GM18511 (cell line): ENCODE results near the gene METTL13.

Experiments
- ATAC-seq: cut with Tn5 transposase; IDR thresholded peaks from one replicate; pipeline ENCODE4 v1.9.1; 2021; ENCODE audit warnings: mild to moderate bottlenecking, moderate library complexity; ENCODE audit not compliant: unreplicated experiment

METTL13 gene

GRCh38 chr1:171781176-171781875 lies at the start of gene METTL13:
TSS of gene METTL13 (plus strand) at chr1:171781660. CDS start at chr1:171781968, 308 bp downstream.
- ATAC-seq, result peak; percentile 98

- ATAC-seq, result no peak
These were observed 45.3 kb upstream of the METTL13 start for GRCh38 chr1:171736196-171736595.

GRCh38 chr1:171738911-171739310 lies 42.5 kb upstream of the METTL13 start:
- ATAC-seq, result no peak

- ATAC-seq, result no peak
These were observed 41.8 kb upstream of the METTL13 start for GRCh38 chr1:171739656-171740055.

- ATAC-seq, result no peak
These were observed 41.0 kb upstream of the METTL13 start for GRCh38 chr1:171740356-171740863.

GRCh38 chr1:171740987-171741871 lies 40.2 kb upstream of the METTL13 start:
- peak; percentile 32 for ATAC-seq

GRCh38 chr1:171741872-171742576 lies 39.4 kb upstream of the METTL13 start, which contains the start of gene VAMP4:
TSS of gene VAMP4 (minus strand) at chr1:171742065. CDS start at chr1:171738414, 3,651 bp downstream.
- peak; percentile 93 for ATAC-seq

- ATAC-seq, result peak; percentile 17
These were observed 38.9 kb upstream of the METTL13 start for GRCh38 chr1:171742577-171742922.

- no peak for ATAC-seq
These were observed 38.2 kb upstream of the METTL13 start for GRCh38 chr1:171743081-171743870.

- no peak for ATAC-seq
These were observed 36.5 kb upstream of the METTL13 start for GRCh38 chr1:171744986-171745385.

- no peak for ATAC-seq
These were observed 32.8 kb upstream of the METTL13 start for GRCh38 chr1:171748651-171749050.

GRCh38 chr1:171751221-171751620 lies 30.2 kb upstream of the METTL13 start:
- ATAC-seq, result no peak

GRCh38 chr1:171753182-171753581 lies 28.3 kb upstream of the METTL13 start:
- ATAC-seq, result no peak

- no peak for ATAC-seq
These were observed 27.6 kb upstream of the METTL13 start for GRCh38 chr1:171753685-171754352.

- no peak for ATAC-seq
These were observed 27.1 kb upstream of the METTL13 start for GRCh38 chr1:171754353-171754705.

- ATAC-seq, result no peak
These were observed 26.5 kb upstream of the METTL13 start for GRCh38 chr1:171754971-171755370.

GRCh38 chr1:171756856-171757255 lies 24.6 kb upstream of the METTL13 start:
- no peak for ATAC-seq

- no peak for ATAC-seq
These were observed 23.4 kb upstream of the METTL13 start for GRCh38 chr1:171758011-171758410.

- ATAC-seq, result no peak
These were observed 19.3 kb upstream of the METTL13 start for GRCh38 chr1:171762143-171762563.

- ATAC-seq, result no peak
These were observed 17.7 kb upstream of the METTL13 start for GRCh38 chr1:171763764-171764163.
